22Rv1 (cell line): ENCODE measurements around the gene SDF2L1.

Experiments
- ZFX ChIP-seq: fragments of 450-650 bp; IDR thresholded peaks from 2 replicates; pipeline ENCODE4 v1.6.1; 2017; ENCODE audit warnings: antibody characterized with exemption, borderline replicate concordance
- TF ChIP-seq, protein P1 (sequence below): fragments of 450-650 bp; IDR thresholded peaks from 2 replicates; pipeline ENCODE4 v1.5.1; 2017; ENCODE audit warnings: mild to moderate bottlenecking

DNA sequence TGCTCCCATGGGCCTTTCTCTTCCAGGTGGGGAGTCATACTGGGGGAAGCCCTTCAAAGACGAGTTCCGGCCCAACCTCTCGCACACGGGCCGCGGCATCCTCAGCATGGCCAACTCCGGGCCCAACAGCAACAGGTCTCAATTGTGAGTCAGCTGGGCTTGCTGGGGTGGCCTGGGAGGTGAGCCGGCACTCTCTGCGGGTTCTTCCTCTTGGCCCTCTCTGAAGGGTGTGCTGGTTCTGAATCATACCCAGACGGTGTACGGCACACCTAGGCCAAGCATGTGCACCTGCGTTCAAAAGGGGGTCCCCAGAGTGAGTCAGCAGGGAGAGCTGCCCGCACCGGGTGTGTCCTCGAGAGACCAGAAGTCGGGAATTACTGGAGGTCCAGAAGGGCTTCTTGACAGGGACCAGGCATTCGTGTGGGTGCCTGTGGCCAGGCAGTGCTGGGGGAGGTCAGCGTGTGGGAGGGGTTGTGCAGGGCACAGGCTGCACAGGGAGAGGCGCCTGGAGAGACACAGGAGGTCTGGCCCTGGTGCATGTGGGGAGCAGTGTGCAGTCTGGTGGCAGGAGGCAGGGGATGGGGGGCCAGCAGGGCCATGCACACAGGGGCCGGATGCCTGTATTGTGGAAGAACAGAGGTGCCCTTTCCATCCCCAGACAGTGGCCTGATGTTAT lies 46.7 kb downstream of the SDF2L1 start:
- TF ChIP-seq, protein P1, sequence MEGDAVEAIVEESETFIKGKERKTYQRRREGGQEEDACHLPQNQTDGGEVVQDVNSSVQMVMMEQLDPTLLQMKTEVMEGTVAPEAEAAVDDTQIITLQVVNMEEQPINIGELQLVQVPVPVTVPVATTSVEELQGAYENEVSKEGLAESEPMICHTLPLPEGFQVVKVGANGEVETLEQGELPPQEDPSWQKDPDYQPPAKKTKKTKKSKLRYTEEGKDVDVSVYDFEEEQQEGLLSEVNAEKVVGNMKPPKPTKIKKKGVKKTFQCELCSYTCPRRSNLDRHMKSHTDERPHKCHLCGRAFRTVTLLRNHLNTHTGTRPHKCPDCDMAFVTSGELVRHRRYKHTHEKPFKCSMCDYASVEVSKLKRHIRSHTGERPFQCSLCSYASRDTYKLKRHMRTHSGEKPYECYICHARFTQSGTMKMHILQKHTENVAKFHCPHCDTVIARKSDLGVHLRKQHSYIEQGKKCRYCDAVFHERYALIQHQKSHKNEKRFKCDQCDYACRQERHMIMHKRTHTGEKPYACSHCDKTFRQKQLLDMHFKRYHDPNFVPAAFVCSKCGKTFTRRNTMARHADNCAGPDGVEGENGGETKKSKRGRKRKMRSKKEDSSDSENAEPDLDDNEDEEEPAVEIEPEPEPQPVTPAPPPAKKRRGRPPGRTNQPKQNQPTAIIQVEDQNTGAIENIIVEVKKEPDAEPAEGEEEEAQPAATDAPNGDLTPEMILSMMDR, result no peak
- TF ChIP-seq ZFX, result no peak
